Naive thymus-derived CD4-positive, alpha-beta T cell (primary cell): Measurements from ENCODE around the gene KDM5B. TPM values are rescaled to one million over a fixed set of nuclear protein-coding genes. Genes with fewer than 3 reads are reported as not detected.

Experiments
- ATAC-seq: fragments of 150-1000 bp; cut with Tn5 transposase; 2 replicates; pipeline ENCODE4 v1.10.0; 2021; ENCODE audit warnings: mild to moderate bottlenecking, moderate library complexity
- CTCF ChIA-PET: fragments of 350-600 bp; sonication (Branson Sonifier 250); formaldehyde crosslinking; loops from one replicate; lab custom pipeline; 2021; ENCODE audit warnings: antibody characterized with exemption; lab: Charles Lee
- POLR2A ChIA-PET: fragments of 350-600 bp; sonication (Branson Sonifier 250); formaldehyde crosslinking; loops from one replicate; lab custom pipeline; 2021; ENCODE audit warnings: antibody characterized with exemption, inconsistent platforms; lab: Charles Lee
- DNase-seq, 9 donors: peaks; one replicate each; pipeline versions ENCODE4 v3.0.0 to v3.0.0-alpha.2; 2020 to 2022; ENCODE audit warnings: mixed read lengths in 1 of 9
- H3K27ac ChIP-seq: one replicate; pipeline ENCODE4 v1.7.0; 2013; ENCODE audit warnings: mild to moderate bottlenecking, low read depth, low read length, moderate library complexity
- H3K27me3 ChIP-seq, 2 donors: one replicate each; pipeline ENCODE4 v1.7.0; 2013; ENCODE audit warnings: low read length in 2 of 2, mild to moderate bottlenecking in 2 of 2, moderate library complexity in 2 of 2; ENCODE audit not compliant: control insufficient read depth in 2 of 2, insufficient read depth in 2 of 2
- H3K36me3 ChIP-seq, 3 experiments: 1 replicate in 2 of 3; 2 replicates in 1 of 3; pipeline ENCODE4 v1.7.0; 2013; ENCODE audit warnings: low read length in 3 of 3, mild to moderate bottlenecking in 3 of 3, moderate library complexity in 1 of 3; ENCODE audit not compliant: insufficient read depth in 3 of 3, control insufficient read depth in 2 of 3
- H3K4me1 ChIP-seq, 2 donors: one replicate each; pipeline ENCODE4 v1.7.0; 2013; ENCODE audit warnings: low read length in 2 of 2, mild to moderate bottlenecking in 2 of 2, moderate library complexity in 1 of 2; ENCODE audit not compliant: control insufficient read depth in 2 of 2, insufficient read depth in 2 of 2
- H3K4me3 ChIP-seq: 2 replicates; pipeline ENCODE4 v1.7.0; 2013; ENCODE audit warnings: mild to moderate bottlenecking, low read length
- H3K9me3 ChIP-seq, 3 experiments: 1 replicate in 2 of 3; 2 replicates in 1 of 3; pipeline ENCODE4 v1.7.0; 2013; ENCODE audit warnings: low read length in 3 of 3; ENCODE audit not compliant: control insufficient read depth in 2 of 3
- H3K27ac Mint-ChIP-seq, 9 donors: one replicate each; pipeline ENCODE4 v1.8.0; 2020 to 2022; ENCODE audit warnings: mixed read lengths in 9 of 9, mild to moderate bottlenecking in 8 of 9, moderate library complexity in 5 of 9, inconsistent platforms in 2 of 9
- H3K27me3 Mint-ChIP-seq, 5 donors: one replicate each; pipeline ENCODE4 v1.8.0; 2021 to 2022; ENCODE audit warnings: mixed read lengths in 5 of 5, mild to moderate bottlenecking in 1 of 5
- H3K36me3 Mint-ChIP-seq, 5 donors: one replicate each; pipeline ENCODE4 v1.8.0; 2020 to 2022; ENCODE audit warnings: mixed read lengths in 5 of 5, mild to moderate bottlenecking in 3 of 5, inconsistent platforms in 1 of 5
- H3K4me1 Mint-ChIP-seq, 7 donors: one replicate each; pipeline ENCODE4 v1.8.0; 2020 to 2022; ENCODE audit warnings: mixed read lengths in 7 of 7, mild to moderate bottlenecking in 3 of 7, inconsistent platforms in 1 of 7
- H3K4me3 Mint-ChIP-seq, 10 donors: one replicate each; pipeline ENCODE4 v1.8.0; 2020 to 2022; ENCODE audit warnings: mild to moderate bottlenecking in 10 of 10, mixed read lengths in 10 of 10, moderate library complexity in 6 of 10, inconsistent platforms in 2 of 10
- H3K9me3 Mint-ChIP-seq, 11 donors: one replicate each; pipeline ENCODE4 v1.8.0; 2020 to 2022; ENCODE audit warnings: mixed read lengths in 11 of 11, mild to moderate bottlenecking in 4 of 11, inconsistent platforms in 1 of 11, moderate library complexity in 1 of 11
- intact Hi-C, 2 donors: fragments of 100-400 bp; cut with micrococcal nuclease; formaldehyde crosslinking; loops; one replicate each; pipeline ENCODE4 v1.15.1; 2023
- polyA plus RNA-seq, 2 donors: library from polyadenylated mRNA; unstranded; fragments of 300-500 nt; fragmentation: Illumina TruSeq; gene quantifications; one replicate each; pipeline ENCODE4 v1.2.3, GENCODE V29; 2021
- total RNA-seq, 6 experiments: library from RNA in 5 of 6; stranded (reverse) in 5 of 6; gene quantifications; 1 replicate in 5 of 6; 2 replicates in 1 of 6; pipeline ENCODE4 v1.2.3 and lab custom pipeline; 2021 to 2026

KDM5B gene
- total and polyA plus RNA-seq, 7 experiments from 2014 or later, result 16.1 to 105 (median 59.2) TPM

GRCh38 chr1:202821467-202821866 is 13.2 kb upstream of the KDM5B start:
- no peak overlapping the region for H3K4me3 ChIP-seq
- H3K9me3 ChIP-seq, result no peaks in the 10 kb centered on the region
- ChIA-PET POLR2A (no interaction called here), CTCF (no interaction called here)
- peaks cover 0 to 54% (median 6%) of the 10 kb centered on the region in 5 donors for H3K27me3 Mint-ChIP-seq
- intact Hi-C loops, result no loop called here
- no peaks in the 10 kb centered on the region for H3K36me3 Mint-ChIP-seq
- no peak overlapping the region for H3K4me3 Mint-ChIP-seq
- H3K27ac ChIP-seq, result no peak overlapping the region
- peaks cover 0 to 8% (median 0%) of the 10 kb centered on the region in 7 donors for H3K4me1 Mint-ChIP-seq
- H3K27ac Mint-ChIP-seq, result peak overlapping the region in 1 of 9 donors; percentile 75
- DNase-seq (no peak), ATAC-seq (no peak)
- no peaks in the 10 kb centered on the region for H3K27me3 ChIP-seq
- H3K4me1 ChIP-seq, result no peaks in the 10 kb centered on the region
- no peaks in the 10 kb centered on the region for H3K36me3 ChIP-seq
- no peaks in the 10 kb centered on the region for H3K9me3 Mint-ChIP-seq

GRCh38 chr1:202818819-202819218 is 10.6 kb upstream of the KDM5B start:
- ATAC-seq (no peak), DNase-seq (no peak)
- no peak overlapping the region for H3K4me3 Mint-ChIP-seq
- no peaks in the 10 kb centered on the region for H3K36me3 Mint-ChIP-seq
- Histone ChIP-seq H3K27ac (no peak overlapping the region), H3K4me3 (no peak overlapping the region), H3K36me3 (no peaks in the 10 kb centered on the region), H3K4me1 (no peaks in the 10 kb centered on the region), H3K27me3 (no peaks in the 10 kb centered on the region), H3K9me3 (no peaks in the 10 kb centered on the region)
- no peak overlapping the region for H3K27ac Mint-ChIP-seq
- CTCF ChIA-PET, result no interaction called here
- intact Hi-C loops, result loop anchor here in 1 of 2 donors (5.0 kb wide), 1 partner anchor 1603 kb away; no protein-coding TSS in a partner anchor
- H3K4me1 Mint-ChIP-seq, result peaks cover 0 to 8% (median 0%) of the 10 kb centered on the region in 7 donors
- no peaks in the 10 kb centered on the region for H3K9me3 Mint-ChIP-seq
- POLR2A ChIA-PET, result no interaction called here
- H3K27me3 Mint-ChIP-seq, result peaks cover 0 to 54% (median 5%) of the 10 kb centered on the region in 5 donors

DNA sequence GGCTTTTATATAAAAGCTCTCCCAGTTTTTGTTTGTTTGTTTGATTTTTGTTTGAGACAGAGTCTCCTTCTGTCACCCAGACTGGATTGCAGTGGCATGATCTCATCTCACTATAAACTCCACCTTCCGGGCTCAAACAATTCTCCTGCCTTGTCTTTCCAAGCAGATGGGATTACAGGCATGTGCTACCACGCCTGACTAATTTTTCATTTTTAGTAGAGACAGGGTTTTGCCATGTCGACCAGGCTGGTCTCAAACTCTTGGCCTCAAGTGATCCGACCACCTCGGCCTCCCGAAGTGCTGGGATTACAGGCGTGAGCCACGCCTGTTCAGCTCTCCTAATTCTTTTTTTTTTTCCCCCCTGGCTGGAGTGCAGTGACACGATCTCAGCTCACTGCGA is 6.9 kb upstream of the KDM5B start:
- Mint-ChIP-seq H3K4me3 (no peak overlapping the region), H3K27ac (no peak overlapping the region), H3K9me3 (no peaks in the 10 kb centered on the region), H3K36me3 (no peaks in the 10 kb centered on the region), H3K4me1 (peaks cover 11 to 24% (median 14%) of the 10 kb centered on the region in 7 donors), H3K27me3 (peaks cover 0 to 42% (median 5%) of the 10 kb centered on the region in 5 donors)
- intact Hi-C loops, result loop anchor here in 1 of 2 donors (5.0 kb wide), 1 partner anchor 1607 kb away; no protein-coding TSS in a partner anchor
- ATAC-seq, result no peak
- no peak for DNase-seq
- no peaks in the 10 kb centered on the region for H3K27me3 ChIP-seq
- no peak overlapping the region for H3K4me3 ChIP-seq
- ChIA-PET CTCF (no interaction called here), POLR2A (no interaction called here)
- H3K27ac ChIP-seq, result no peak overlapping the region
- H3K9me3 ChIP-seq, result no peaks in the 10 kb centered on the region
- H3K4me1 ChIP-seq, result peaks cover 0 to 5% of the 10 kb centered on the region in 2 donors
- peaks cover 0 to 5% (median 0%) of the 10 kb centered on the region in 3 experiments for H3K36me3 ChIP-seq

GRCh38 chr1:202812176-202813026 is 4.2 kb upstream of the KDM5B start:
- Histone ChIP-seq H3K4me1 (peaks cover 8 to 9% of the 10 kb centered on the region in 2 donors), H3K4me3 (no peak overlapping the region), H3K36me3 (peaks cover 0 to 11% (median 0%) of the 10 kb centered on the region in 3 experiments), H3K27me3 (no peaks in the 10 kb centered on the region), H3K27ac (no peak overlapping the region), H3K9me3 (no peaks in the 10 kb centered on the region)
- no peaks in the 10 kb centered on the region for H3K36me3 Mint-ChIP-seq
- ChIA-PET POLR2A (interaction anchor here (0.6 kb wide), 1 partner anchor 31 kb away, joined by 4 read pairs; no protein-coding TSS in a partner anchor), CTCF (no interaction called here)
- peaks cover 0 to 31% (median 0%) of the 10 kb centered on the region in 5 donors for H3K27me3 Mint-ChIP-seq
- peak overlapping the region; percentile 47 to 94 (median 89) for H3K4me3 Mint-ChIP-seq
- no peak for DNase-seq
- H3K27ac Mint-ChIP-seq, result peak overlapping the region in 5 of 9 donors; percentile 16 to 83 (median 78)
- intact Hi-C loops, result loop anchor here (5.0 kb wide), 2 partner anchors 650 to 1600 kb away; partner anchors contain the start of genes PPP1R15B (in 1 of the 2) and PTPN7 (in 1 of the 2)
- no peak for ATAC-seq
- peaks cover 0 to 2% (median 0%) of the 10 kb centered on the region in 11 donors for H3K9me3 Mint-ChIP-seq
- peaks cover 26 to 32% (median 30%) of the 10 kb centered on the region in 7 donors for H3K4me1 Mint-ChIP-seq

- Histone ChIP-seq H3K4me3 (peak overlapping the region; percentile 84), H3K27me3 (no peaks in the 10 kb centered on the region), H3K4me1 (peaks cover 11 to 13% of the 10 kb centered on the region in 2 donors), H3K27ac (peak overlapping the region; percentile 70), H3K36me3 (peaks cover 0 to 11% (median 0%) of the 10 kb centered on the region in 3 experiments), H3K9me3 (no peaks in the 10 kb centered on the region)
- ATAC-seq (peak; percentile 8), DNase-seq (peak in 7 of 9 donors; percentile 27 to 48 (median 38))
- Mint-ChIP-seq H3K27ac (peak overlapping the region; percentile 49 to 93 (median 81)), H3K9me3 (peaks cover 0 to 2% (median 0%) of the 10 kb centered on the region in 11 donors), H3K27me3 (peaks cover 0 to 24% (median 0%) of the 10 kb centered on the region in 5 donors), H3K4me3 (peak overlapping the region; percentile 88 to 94 (median 90)), H3K36me3 (peaks cover 0 to under 1% (median 0%) of the 10 kb centered on the region in 5 donors), H3K4me1 (peaks cover 26 to 34% (median 31%) of the 10 kb centered on the region in 7 donors)
- CTCF ChIA-PET, result no interaction called here
- POLR2A ChIA-PET, result interaction anchor here (0.9 to 1.7 kb wide), 3 partner anchors 33 to 196 kb away, joined by 3 to 8 read pairs (median 6); partner anchors contain the start of genes RABIF and TMEM183A
- intact Hi-C loops, result loop anchor here (1.0 to 5.0 kb wide), 7 partner anchors 23 to 1601 kb away; partner anchors contain the start of genes TMEM183A (in 2 of the 2), ADIPOR1 (in 1 of the 2), CYB5R1 (in 1 of the 2) and PPP1R15B (in 1 of the 2)
Measured at GRCh38 chr1:202811296-202812175, 3.3 kb upstream of the KDM5B start.
